NCI-H510A (cell line): ENCODE data around the gene BLM.
"Not testable (repeated sequence)": the region's sequence is repeated elsewhere in the genome, so short reads cannot be mapped to it uniquely, and the experiment has no call there.

ENCODE experiments used
- DNase-seq: peaks from one replicate; lab custom pipeline; 2025; lab: John Stamatoyannopoulos, UW

The BLM gene

DNA sequence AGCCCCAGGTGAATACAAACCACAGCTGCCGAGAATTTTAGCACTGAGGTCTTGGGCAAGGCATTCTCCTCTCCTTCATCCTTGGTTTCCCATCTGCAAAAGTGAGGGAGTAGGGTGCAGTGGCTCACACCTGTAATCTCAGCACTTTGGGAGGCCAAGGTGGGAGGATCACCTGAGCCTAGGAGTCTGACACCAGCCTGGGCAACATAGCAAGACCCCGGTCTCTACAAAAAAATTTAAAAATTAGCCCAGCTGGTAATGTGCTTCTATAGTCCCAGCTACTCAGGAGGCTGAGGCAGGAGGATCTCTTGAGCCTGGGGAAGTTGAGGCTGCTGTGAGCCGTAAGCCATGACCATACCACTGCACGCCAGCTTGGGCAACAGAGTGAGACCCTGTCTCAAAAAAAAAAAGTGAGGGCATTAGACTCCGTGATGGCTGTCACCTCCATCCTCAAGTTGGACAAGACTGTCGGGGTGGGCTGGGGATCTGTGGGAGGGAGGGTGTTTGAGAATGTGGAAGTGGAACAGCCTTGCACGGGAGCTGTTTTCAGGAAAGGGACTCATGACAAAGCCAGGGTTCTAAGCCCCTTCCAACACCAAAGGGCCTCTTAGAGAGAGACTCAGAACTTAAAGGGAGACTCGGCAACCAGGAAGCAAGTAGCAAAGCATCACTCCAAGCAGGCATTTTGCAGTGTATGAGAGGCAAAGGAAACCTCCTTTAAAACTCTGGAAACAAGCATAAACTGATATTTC is 105.2 kb downstream of the BLM start:
- no peak for DNase-seq

DNA sequence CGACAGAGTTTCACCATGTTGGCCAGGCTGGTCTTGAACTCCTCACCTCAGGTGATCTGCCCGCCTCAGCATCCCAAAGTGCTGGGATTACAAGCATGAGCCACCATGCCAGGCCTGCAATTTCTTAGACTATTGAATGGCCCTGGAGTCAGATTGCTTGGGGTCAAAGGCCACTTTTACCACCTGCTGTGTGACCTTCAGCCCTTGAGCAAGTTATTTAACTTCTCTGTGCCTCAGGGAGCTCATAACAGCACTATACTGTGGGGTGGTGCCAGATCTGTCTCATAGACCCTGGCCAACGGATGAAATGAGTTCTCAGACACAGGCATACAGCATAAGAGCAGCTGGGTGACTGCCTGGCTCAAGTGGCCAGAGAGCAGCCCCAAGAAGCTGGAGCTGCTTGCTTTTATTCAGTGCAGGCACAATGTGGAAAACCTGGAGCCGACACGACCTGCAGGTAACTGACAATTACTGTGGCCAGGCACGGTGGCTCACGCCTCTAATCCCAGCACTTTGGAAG is 106.4 kb downstream of the BLM start:
- no peak for DNase-seq

DNA sequence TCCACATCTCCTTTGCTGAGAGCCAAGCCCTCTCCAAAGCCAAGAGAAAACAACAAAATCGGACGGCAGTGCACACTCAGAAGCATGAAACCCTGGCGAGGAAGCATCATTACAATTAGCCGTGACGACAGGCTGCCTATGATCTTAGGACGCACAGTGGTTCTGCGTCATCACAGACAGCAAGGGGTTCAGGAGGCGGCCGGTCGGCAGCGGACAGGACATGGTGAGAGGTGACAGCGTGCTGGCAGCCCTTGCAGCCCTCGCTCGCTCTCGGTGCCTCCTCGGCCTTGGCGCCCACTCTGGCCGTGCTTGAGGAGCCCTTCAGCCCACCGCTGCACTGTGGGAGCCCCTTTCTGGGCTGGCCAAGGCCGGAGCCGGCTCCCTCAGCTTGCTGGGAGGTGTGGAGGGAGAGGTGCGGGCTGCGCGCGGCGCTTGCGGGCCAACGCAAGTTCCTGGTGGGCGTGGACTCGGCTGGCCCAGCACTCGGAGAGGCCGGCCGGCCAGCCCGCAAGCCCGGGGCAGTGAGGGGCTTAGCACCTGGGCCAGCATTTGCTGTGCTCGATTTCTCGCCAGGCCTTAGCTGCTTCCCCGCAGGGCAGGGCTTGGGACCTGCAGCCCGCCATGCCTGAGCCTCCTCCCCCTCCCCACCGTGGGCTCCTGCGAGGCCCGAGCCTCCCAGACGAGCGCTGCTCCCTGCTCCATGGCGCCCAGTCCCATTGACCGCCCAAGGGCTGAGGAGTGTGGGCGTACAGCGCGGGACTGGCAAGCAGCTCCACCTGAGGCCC is 108.2 kb downstream of the BLM start:
- not testable (repeated sequence) for DNase-seq

DNA sequence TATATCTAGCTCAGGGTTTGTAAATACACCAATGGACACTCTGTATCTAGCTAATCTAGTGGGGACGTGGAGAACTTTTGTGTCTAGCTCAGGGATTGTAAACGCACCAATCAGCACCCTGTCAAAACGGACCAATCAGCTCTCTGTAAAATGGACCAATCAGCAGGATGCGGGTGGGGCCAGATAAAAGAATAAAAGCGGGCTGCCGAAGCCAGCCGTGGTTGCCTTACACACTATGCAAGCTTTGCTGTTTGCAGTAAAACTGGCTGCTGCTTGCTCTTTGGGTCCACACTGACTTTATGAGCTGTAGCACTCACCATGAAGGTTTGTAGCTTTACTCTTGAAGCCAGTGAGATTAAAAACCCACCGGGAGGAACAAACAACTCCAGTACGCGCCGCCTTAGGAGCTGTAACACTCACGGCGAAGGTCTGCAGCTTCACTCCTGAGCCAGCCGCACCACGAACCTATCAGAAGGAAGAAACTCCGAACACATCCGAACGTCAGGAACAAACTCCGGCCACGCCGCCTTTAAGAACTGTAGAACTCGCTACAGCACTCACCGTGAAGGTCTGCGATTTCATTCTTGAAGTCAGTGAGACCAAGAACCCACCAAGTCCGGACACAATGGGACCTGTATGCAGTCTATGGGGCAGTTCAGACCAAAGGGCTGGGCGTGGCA is 109.2 kb downstream of the BLM start:
- not testable (repeated sequence) for DNase-seq

DNA sequence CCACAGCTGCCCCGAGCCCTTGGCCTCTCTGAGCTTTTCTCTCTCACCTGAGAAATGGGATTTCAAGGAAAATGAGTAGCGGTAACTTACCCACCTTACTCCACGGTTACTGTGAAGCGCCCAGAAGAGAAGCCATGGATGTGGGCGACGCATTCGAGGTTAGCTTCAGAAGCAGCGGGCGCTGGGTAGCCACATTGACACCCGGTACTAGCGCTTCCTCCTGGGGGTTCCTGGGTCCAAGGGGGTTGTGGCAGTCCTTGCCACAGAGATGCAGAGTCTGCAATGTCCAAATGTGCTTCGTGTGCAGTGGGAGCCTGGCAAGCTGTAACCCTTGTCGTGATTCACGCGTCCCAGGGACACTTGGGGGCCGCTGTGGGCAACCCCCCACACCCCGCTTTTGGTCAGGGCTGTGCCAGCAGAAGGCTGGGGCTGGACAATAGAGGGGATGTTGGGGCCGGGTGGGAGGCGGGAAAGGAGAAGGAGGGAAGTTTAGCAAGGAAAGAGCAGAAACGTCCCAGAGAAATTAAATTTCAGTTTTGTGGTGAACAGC is 109.8 kb downstream of the BLM start:
- no peak for DNase-seq

DNA sequence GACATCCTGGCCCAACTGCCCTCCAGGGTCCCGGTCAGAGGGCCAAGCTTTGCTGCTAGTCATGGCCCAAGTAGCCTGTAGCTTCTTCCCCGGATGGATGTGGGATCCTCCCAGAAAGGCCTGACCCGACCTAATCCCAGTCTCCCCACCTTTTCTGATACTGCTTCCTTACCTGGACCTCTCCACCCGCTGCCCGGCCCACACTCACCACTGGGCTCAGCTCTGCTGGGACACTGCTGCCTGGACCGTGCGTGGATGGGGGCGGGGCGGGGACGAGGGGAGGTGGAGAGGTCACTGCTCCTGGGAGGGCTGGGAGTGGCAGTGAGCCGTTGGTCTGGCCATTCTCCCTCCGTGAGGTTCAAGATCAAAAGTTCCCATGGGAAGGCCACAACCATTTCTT is 111.0 kb downstream of the BLM start:
- DNase-seq, result no peak

DNA sequence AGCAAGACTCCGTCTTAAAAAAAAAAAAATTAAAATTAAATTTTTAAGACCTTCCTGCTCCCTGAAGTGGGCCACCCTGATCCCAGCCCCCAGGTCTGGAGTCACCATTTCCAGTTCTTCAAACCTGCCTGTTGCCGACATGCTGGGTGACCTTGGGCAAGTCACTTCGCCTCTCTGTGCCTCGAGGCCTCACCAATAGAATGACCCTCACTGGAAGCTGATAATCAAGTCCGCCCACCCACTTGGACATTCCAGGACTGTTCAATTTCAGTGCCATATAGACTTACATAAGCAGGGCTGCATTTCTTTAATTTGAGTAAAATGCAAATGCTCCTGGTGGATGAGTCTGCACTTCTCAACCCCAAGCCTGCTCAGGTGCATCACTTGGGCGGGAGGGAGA is 112.0 kb downstream of the BLM start:
- DNase-seq, result no peak

DNA sequence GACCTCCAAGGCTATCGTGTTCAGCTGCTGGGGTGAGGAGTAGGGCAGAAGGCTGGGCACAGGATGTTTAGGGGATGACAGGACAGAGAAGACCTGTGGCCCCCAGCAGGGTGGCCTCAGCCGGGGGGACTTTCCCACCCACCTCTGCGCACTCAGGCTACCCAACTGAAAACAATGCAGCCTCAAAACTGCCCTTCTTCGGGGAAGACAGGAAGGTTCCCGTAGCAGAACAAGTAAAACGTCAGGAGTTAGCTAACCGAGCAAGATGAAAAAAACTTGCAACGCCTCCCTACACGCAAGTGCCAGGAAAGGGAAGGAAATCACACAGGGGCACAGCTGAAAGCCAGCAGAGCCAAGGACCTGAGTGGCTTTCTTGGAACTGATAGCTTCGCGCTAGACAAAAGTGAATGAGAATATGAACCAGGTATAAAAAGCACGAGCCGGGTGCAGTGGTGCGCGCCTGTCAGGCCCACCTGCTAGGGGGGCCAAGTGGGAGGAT is 112.8 kb downstream of the BLM start:
- DNase-seq, result no peak

DNA sequence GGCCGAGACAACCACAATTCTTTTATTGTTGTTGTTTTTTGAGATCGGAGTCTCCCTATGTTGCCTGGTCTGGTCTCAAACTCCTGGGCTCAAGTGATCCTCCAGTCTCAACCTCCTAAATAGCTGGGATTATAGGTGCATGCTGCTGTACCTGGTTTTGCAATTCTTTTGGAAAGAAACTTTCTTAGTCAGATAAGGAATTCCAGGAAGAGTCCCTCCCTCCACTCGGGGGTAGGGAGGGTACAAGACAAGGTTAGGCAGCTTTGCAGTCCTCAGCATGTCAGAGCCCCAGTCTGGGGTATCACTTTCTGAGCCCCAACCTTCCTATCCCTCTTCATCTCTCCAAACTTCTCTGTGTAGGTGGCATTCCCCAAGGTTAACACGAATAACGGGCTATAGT is 117.5 kb downstream of the BLM start:
- no peak for DNase-seq

DNA sequence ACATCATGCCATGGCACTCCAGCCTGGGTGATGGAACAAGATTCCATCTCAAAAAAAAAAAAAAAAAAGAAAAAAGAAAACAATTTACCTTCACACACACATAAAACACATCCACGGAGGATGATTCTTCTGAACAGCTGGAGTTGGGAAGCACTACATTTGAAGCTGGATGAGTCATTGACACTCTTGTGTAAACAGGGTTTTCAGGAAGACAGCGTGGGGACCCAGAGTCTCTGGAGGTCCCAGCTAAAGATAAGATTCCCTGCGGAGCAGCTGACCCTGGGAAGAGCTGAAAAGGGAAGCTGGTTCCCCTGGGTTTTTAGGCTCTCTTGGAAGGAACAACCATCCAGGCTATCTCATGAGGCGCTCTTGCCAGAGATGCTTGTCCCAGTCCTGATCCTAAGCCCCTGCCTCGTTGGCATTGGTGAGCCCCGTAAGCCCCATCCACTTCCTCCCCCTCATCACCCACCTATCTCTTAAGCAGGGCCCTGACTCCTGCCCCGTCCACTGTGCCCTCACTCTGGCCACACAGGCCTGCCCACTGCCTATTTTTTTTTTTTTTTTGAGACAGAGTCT is 119.2 kb downstream of the BLM start:
- DNase-seq, result no peak

DNA sequence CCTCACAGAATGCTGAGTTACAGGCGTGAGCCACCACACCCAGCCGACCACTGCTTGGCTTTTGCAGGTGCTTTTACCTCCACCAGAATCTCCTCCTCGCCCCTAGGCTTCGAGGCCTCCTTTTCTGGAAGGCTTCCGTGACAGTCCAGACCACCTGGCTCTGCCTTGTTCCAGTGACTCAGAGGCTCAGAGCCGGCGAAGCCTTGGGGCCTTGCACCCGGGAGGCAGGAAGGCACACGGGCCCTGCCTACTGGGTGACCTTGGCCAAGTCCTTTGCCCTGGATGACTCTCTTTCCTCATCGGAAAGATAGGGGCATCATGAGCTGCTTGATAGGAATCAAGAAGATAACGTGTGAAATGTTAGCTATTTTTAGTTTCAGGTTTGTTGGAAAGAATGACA is 119.9 kb downstream of the BLM start:
- DNase-seq, result no peak

DNA sequence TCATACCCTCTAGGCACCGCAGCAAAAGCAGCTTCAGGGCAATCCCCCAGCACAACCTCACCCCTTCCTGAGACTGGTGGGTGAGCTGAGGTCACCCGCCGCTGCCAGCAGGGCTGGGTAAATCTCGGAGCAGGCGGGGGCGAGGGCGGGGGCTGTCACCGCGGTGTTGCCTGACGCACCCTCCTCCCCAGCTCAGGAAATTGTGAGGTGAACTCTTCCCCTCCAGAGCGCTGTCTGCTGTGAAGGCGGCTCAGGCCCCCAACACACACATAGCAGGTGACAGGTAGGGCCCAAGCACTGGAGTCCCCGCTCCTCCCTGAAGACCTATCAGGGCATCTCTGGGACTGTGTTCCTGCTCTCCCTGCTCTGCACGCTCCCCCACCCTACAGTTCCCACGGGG is 121.0 kb downstream of the BLM start:
- no peak for DNase-seq

DNA sequence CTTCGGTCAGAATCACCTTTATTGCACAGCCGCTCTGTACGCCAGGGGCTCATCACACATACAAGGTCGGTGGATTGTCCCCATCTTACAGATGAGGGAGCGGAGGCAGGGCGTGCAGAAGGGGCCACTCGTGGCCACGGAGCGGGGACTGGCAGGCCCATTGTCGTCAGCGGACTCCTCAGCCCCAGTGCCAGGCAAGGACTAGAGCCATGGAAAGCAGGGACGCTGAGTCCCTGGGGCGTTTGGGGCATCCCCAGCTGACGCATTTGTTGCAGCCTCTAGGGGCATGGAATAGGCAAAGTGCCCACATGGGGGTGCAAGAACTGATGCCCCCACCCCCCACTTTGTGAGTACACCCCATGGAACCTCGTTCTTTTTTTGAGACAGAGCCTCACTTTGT is 121.4 kb downstream of the BLM start:
- DNase-seq, result no peak

DNA sequence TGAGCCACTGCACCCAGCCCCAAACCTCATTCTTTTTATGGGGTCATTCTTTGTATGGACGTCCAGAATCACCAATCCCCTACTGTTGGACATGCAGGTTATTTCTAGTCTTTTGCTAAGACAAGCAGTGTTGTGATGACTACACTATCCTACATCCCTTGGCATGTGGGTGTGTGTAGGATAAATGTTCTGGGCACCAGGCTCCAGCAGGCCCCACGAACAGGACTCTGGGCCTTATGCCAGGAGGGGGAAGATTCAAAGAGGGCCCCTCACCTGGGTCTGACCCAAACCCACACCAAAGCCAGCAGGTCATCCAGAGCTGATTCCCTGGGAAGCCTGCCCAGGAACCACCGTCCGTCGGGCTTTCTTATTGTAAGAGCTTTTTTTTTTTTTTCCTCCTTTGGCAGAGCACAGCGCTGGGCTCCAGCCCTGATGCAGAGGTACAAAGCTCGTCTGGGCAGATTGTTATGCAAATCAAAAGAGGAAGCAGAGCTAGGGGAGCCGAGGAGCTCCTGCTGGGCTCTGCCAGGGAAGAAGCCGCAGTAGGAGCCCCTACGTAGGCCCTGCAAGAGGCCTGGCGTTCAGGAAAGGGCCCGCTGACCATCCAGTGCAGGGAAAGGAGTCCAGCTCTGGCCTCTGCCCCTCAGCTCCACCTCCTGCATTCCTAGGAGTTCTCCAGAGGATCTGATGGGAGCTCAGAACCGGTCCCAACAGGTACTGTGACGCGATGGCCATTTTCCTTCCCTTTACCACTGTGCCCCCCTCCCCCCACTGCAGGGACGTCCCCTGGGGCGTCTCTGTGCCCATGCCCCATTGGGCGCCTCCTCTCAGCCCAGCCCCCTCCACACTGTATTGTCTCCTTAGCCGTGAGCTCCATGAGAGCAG is 122.3 kb downstream of the BLM start:
- DNase-seq, result no peak

DNA sequence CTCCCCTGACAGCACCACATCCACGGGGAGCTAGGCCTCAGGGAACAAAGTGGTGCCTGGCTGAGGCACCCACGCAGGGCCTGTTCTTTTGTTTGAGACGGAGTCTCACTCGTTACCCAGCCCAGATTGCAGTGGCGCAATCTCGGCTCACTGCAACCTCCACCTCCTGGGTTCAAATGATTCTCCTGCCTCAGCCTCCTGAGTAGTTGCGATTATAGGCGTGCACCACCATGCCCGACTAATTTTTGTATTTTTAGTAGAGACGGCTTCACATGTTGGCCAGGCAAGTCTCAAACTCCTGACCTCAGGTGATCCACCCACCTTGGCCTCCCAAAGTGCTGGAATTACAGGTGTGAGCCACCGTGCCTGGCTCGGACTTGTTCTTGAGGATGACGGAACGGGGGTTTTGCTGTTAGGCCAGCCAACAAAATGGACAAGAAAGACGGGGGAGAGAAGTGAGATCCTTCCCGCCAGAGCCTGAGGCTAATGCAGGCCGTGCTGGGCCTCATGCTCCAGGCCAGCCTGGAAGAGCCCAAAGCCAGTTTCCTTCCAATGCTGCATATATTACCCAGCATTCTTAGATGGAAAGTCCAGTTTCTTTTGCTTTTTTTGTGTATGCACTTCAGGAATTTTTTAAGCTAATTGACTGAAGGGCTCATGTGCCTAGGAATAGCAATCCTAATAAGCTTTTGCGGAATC is 123.2 kb downstream of the BLM start:
- no peak for DNase-seq

DNA sequence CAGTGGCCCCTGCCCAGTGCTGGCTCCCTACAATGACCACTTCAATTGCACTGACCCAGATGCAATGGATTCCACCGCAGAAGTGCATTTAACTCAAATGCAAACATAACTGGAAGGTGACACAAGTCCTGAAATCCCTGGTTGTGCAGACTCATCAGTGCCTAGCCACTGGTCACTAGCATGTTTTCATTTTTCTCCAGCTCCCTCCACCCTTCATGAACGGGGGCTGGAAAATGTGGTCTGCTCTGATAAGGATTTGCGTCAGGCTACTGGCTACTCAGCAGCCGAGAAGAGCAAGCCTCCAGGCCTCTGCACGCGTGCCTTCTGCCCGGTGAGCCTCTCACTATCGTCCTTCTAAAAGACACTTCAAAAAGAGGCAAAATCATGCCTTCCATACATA is 123.8 kb downstream of the BLM start:
- no peak for DNase-seq

DNA sequence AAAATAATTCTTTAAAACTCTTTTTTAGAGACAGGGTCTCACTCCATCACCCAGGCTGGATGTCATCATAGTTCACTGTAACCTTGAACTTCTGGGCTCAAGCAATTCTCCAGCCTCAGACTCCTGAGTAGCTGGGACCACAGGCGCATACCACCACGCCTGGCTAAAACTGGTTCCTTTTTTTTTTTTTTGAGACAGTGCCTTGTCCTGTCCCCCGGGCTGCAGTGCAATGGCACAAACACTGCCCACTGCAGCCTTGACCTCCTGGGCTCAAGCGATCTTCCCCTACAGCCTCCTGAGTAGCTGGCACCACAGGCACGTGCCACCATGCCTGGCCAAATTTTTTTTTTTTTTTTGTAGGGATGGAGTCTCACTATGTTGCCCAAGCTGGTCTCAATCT is 127.5 kb downstream of the BLM start:
- DNase-seq, result no peak

DNA sequence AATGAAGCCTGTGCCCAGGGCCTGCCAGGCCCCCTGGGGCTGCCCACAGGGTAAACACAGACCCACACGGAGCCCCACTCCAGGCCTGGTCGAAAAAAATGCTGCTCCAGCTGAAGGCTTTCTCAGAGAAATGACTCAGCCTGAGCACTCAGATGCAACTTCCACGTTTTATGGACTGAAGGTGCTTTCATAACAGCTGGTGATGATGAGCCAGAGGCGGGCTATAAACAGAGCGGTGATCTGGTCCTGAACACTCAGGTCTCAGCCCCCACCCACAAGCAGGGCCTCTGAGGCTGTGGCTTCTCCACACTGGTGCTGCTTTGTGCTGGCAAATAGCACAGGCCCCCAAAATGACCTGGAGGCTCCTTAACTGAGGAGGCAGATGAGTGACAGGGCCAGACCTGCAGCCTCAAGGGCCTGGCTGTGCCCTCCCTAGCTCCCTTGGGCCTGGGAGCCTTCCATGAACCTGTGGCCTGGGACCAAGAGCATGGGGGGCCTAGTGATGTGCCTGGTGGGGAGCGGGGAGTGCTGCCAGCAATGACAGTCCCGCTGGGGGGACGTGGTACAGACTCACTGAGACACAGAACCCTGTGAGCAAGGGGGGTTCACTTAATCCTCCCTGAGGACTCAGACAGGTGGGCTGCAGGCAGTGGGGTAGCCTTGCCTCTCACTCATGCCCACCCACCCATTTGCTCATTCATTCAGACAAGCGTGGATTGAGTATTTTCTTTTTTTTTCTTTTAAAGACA is 128.2 kb downstream of the BLM start:
- no peak for DNase-seq

DNA sequence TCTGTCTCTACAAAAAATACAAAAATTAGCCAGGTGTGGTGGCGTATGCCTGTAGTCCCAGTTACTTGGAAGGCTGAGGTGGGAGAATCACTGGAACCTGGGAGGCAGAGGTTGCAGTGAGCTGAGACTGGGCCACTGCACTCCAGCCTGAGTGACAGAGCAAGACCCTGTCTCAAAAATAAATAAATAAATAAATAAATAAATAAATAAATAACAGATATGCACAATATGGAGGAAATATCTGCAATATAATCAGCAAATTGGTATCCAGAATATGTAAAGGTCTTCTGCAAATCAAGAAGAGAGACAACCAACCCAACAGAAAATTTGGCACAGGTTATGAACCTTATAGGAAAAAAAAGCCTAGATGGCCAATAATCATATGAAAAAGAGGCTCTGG is 132.3 kb downstream of the BLM start:
- not testable (repeated sequence) for DNase-seq

DNA sequence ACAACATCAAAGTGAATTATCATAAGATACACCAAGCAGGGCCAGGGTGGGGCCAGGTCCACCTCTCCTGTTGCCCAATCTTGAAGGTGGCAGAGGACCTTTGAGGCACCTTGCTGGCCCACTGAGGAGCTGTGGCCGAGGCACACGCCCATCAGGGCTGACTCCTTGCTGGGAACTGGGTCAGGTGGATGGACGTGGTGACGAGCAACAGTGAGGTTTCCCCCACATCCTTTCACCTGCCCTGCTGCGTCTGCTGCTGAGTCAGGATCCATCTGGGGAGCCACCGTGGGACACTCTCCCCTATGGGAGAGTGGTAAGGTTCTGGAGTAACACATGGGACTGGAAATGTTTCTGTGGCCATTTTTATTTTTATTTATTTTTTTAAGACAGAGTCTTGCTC is 134.0 kb downstream of the BLM start:
- no peak for DNase-seq
